ENCODE measurements around the gene C1S. TPM values are rescaled to one million over a fixed set of nuclear protein-coding genes. Genes with fewer than 3 reads are reported as not detected.

C1S gene
- total and polyA plus RNA-seq, 2 of the 4 experiments (the other 2 are of a cell fraction), result 49.6 to 85.4 TPM

GRCh38 chr12:7099290-7099996 is 38.9 kb downstream of the C1S start:
- Histone ChIP-seq H3K4me3 (ENCODE audit: insufficient read depth, low read depth, low read length) (no peak overlapping the region), H2BK20ac (ENCODE audit: low read depth, low read length) (no peak overlapping the region), H3K36me3 (ENCODE audit: control insufficient read depth, insufficient read depth, low read length) (peaks cover 26% of the 10 kb centered on the region), H4K91ac (ENCODE audit: insufficient read depth, low read depth, low read length) (no peak overlapping the region), H2BK5ac (ENCODE audit: low read depth, low read length, poor library complexity, severe bottlenecking) (no peak overlapping the region), H3K27me3 (ENCODE audit: control insufficient read depth, insufficient read depth, low read length) (no peaks in the 10 kb centered on the region), H3K18ac (ENCODE audit: low read depth, low read length) (no peak overlapping the region), H3K4me2 (ENCODE audit: low read depth, low read length) (no peak overlapping the region), H2AK9ac (replicated peaks; ENCODE audit: low read depth, low read length, poor library complexity) (no peak overlapping the region), H2AK5ac (ENCODE audit: low read depth, low read length) (no peak overlapping the region), H3K4me1 (ENCODE audit: control insufficient read depth, insufficient read depth, low read length) (peaks cover 4% of the 10 kb centered on the region; the same call in 1 of the 2 replicates), H3K9me3 (ENCODE audit: control insufficient read depth, insufficient read depth, low read length) (no peaks in the 10 kb centered on the region), H2BK120ac (ENCODE audit: low read depth, low read length) (no peak overlapping the region), H3K9ac (ENCODE audit: low read depth, low read length) (no peak overlapping the region), H2AFZ (replicated peaks; ENCODE audit: low read length, poor library complexity) (no peak overlapping the region), H3K4ac (ENCODE audit: low read depth, low read length) (no peak overlapping the region), H3K56ac (ENCODE audit: extremely low read depth, insufficient read depth, low read length) (no peak overlapping the region), H3K79me1 (ENCODE audit: low read depth in 1 of 2, low read length in 2 of 2) (peaks cover 11 to 14% of the 10 kb centered on the region in 2 experiments), H3K23ac (ENCODE audit: low read depth, low read length) (no peak overlapping the region), H2BK15ac (ENCODE audit: low read depth, low read length) (no peak overlapping the region), H4K5ac (ENCODE audit: low read depth, low read length) (no peak overlapping the region), H3K27ac (ENCODE audit: insufficient read depth, low read length) (no peak overlapping the region), H4K8ac (ENCODE audit: low read depth in 2 of 2, low read length in 2 of 2) (no peak overlapping the region), H3K9me1 (ENCODE audit: insufficient read depth, low read length) (peaks cover 13% of the 10 kb centered on the region; the same call in 1 of the 2 replicates), H4K20me1 (ENCODE audit: insufficient read depth, low read length) (peaks cover 4% of the 10 kb centered on the region), H3K14ac (replicated peaks; ENCODE audit: low read depth, low read length) (no peak overlapping the region)
- DNase-seq (no peak), ATAC-seq (ENCODE audit: low read depth) (no peak)
- ChIA-PET POLR2A (ENCODE audit: unreplicated experiment) (interaction anchor here (0.7 kb wide), 1 partner anchor 776 kb away, joined by 6 read pairs; no protein-coding TSS in a partner anchor), CTCF (interaction anchor here (1.3 kb wide), 1 partner anchor 9 kb away, joined by 4 read pairs; the partner anchor contains the start of gene C1RL)
- TF ChIP-seq CTCF (conservative IDR thresholded peaks at IDR 0.05; ENCODE audit: low read depth, low read length) (no peak), MAFK (IDR thresholded peaks at IDR 0.05; ENCODE audit: low read depth, low read length) (no peak), BHLHE40 (IDR thresholded peaks at IDR 0.05; ENCODE audit: low read depth, low read length) (no peak), CHD1 (IDR thresholded peaks at IDR 0.05; ENCODE audit: low read depth, low read length) (no peak), RFX5 (IDR thresholded peaks at IDR 0.05; ENCODE audit: low read depth, low read length) (no peak), CEBPB (IDR thresholded peaks at IDR 0.05; ENCODE audit: low read depth, low read length) (no peak), MAZ (IDR thresholded peaks at IDR 0.05; ENCODE audit: borderline replicate concordance, low read depth, low read length) (no peak), RAD21 (IDR thresholded peaks at IDR 0.05; ENCODE audit: low read length) (no peak), FOS (IDR thresholded peaks at IDR 0.05; ENCODE audit: low read depth, low read length) (no peak), USF2 (IDR thresholded peaks at IDR 0.05; ENCODE audit: low read depth, low read length) (no peak), NFE2L2 (IDR thresholded peaks at IDR 0.05; ENCODE audit: low read depth, low read length) (no peak), SMC3 (IDR thresholded peaks at IDR 0.05; ENCODE audit: low read depth, low read length) (no peak)
- BruUV-seq (replicated peaks), result no TSS peak
- in situ Hi-C loops (cut with MboI; ENCODE audit: low sequenced_read_pairs) (no loop called here), dilution Hi-C loops (cut with HindIII; ENCODE audit: low sequenced_read_pairs, unreplicated experiment) (no loop called here), intact Hi-C loops (cut with micrococcal nuclease) (no loop called here)
- 84% methylated on average over 4 of the region's 9 CpGs; no CpG with 5 or more reads in 1 of the 2 experiments for WGBS, 2 experiments (ENCODE audit: extremely low coverage in 2 of 2, insufficient read length in 1 of 2)

Measured in IMR-90 (cell line).